Stomach (tissue), 9 donors: Measurements from ENCODE around the gene GALNT2. TPM values are rescaled to one million over a fixed set of nuclear protein-coding genes. Genes with fewer than 3 reads are reported as not detected.
A peak's percentile ranks its signal among the peaks of the same experiment; 100 is the strongest.

ENCODE experiments used
- DNase-seq, 2 donors: peaks; one replicate each; pipeline versions ENCODE4 v3.0.0 to v3.0.0-alpha.2; 2013 to 2019
- H3K27ac ChIP-seq, 5 donors: fragments of 200-600 bp in 4 of 5; sonication (generic) in 4 of 5; one replicate each; pipeline ENCODE4 v1.5.1; 2013 to 2019; ENCODE audit warnings: mild to moderate bottlenecking in 1 of 5, moderate library complexity in 1 of 5
- H3K27me3 ChIP-seq, 3 donors: fragments of 200-600 bp; sonication (generic); one replicate each; pipeline ENCODE4 v1.5.1; 2017 to 2019; ENCODE audit warnings: mixed run types in 1 of 3
- H3K36me3 ChIP-seq, 4 donors: fragments of 200-600 bp; sonication (generic); 1 replicate in 3 of 4; 2 replicates in 1 of 4; pipeline ENCODE4 v1.5.1; 2016 to 2019
- H3K4me1 ChIP-seq, 4 donors: fragments of 200-600 bp; sonication (generic); one replicate each; pipeline ENCODE4 v1.5.1; 2016 to 2019
- H3K4me3 ChIP-seq, 4 donors: fragments of 200-600 bp; sonication (generic) in 3 of 4; one replicate each; pipeline ENCODE4 v1.5.1; 2016 to 2019; ENCODE audit warnings: mild to moderate bottlenecking in 1 of 4
- H3K9me3 ChIP-seq, 4 donors: fragments of 200-600 bp; sonication (generic); one replicate each; pipeline ENCODE4 v1.5.1; 2016 to 2019
- EP300 ChIP-seq: sonication (generic); formaldehyde crosslinking; IDR thresholded peaks from one replicate; pipeline ENCODE4 v1.6.1; 2017; ENCODE audit warnings: antibody characterized with exemption
- POLR2A ChIP-seq, 4 donors: fragments of 450-650 bp; IDR thresholded peaks; one replicate each; pipeline ENCODE4 v1.6.1; 2016; ENCODE audit warnings: antibody characterized with exemption in 4 of 4, control low read depth in 2 of 4, mild to moderate bottlenecking in 1 of 4, moderate library complexity in 1 of 4
- POLR2AphosphoS5 ChIP-seq, 3 donors: sonication (generic); formaldehyde crosslinking; IDR thresholded peaks; one replicate each; pipeline ENCODE4 v1.6.1; 2016; ENCODE audit warnings: antibody characterized with exemption in 3 of 3
- WGBS, 5 donors: extraction: QIAGEN DNeasy Blood & Tissue Kit in 3 of 5; methylation state at CpG; one replicate each; pipeline versions ENCODE4 v1.1.5 to v1.1.7; 2013 to 2018; 5-methylcytosine and 5-hydroxymethylcytosine counted together
- intact Hi-C: fragments of 100-400 bp; cut with DNase I; formaldehyde crosslinking; loops from one replicate; pipeline ENCODE4 v1.15.1; 2023; ENCODE audit warnings: low total_unique reads
- polyA plus RNA-seq, 3 donors: library from polyadenylated mRNA; stranded (reverse); fragments of 200-250 nt; gene quantifications; one replicate each; pipeline ENCODE4 v1.2.3, GENCODE V29; 2013
- total RNA-seq, 5 donors: library from RNA; depleted of rRNA; stranded (reverse); fragments of >200 nt; gene quantifications; one replicate each; pipeline versions ENCODE4 v1.1.0 to v1.2.3, GENCODE V29; 2014 to 2016
- TF ChIP-seq, protein P1 (sequence below), 7 experiments: fragments of 450-650 bp in 4 of 7; fragments of 200-600 bp in 3 of 7; sonication (generic) in 3 of 7; IDR thresholded peaks; one replicate each; pipeline ENCODE4 v1.5.1; 2016 to 2019; ENCODE audit warnings: antibody characterized with exemption in 7 of 7, control low read depth in 2 of 7, mild to moderate bottlenecking in 1 of 7
- donor health status: healthy with polysubstance abuse.
- donor health status: Bipolar disorder and iron deficiency.
- donor health status: healthy.

GALNT2 gene
- total and polyA plus RNA-seq, 8 donors = 5.5 to 101 (median 43.1) TPM

DNA sequence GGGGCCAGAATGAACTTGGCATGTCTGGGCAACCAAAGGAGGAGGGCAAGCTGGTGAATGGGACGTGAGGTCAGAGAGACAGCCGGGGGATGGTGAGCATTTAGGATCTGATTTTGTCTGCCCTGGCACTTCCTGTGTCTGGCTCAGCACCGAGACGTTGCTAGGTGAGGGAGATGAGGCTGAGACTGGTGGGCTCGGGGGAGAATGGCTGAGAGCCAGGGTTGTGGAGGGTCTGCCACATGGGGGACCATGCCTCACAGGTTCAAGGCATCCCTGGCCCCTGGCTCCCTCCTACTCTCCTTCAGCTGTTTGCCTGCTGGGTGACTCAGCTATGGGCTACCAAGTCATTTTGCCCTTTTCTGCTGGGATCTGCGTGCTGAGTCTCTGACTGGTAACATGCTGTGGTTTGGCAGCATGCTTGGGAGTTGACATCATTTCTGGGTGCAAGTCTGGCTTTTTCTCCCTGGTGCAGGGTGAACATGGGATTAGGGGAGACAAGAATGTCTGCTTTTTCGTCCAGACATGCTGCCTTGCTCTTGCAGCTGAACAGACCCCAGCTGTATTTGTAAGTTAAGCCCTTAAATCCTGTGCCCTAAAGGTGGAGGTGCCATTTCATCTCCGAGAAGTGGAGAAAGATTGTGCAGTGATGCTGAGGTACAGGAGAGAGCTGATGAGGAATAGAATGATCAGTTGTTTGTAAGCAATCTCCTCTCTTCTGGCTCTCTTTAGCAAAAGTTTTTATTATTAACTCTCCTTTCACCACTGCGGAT is 17.6 kb downstream of the GALNT2 start:
- Histone ChIP-seq H3K4me1 (peaks cover 13 to 84% (median 52%) of the 10 kb centered on the region in 4 donors), H3K36me3 (peaks cover 0 to 5% (median 4%) of the 10 kb centered on the region in 4 donors), H3K4me3 (no peak overlapping the region), H3K27ac (peak overlapping the region in 4 of 5 donors; percentile 56 to 85 (median 70)), H3K27me3 (no peaks in the 10 kb centered on the region), H3K9me3 (no peaks in the 10 kb centered on the region)
- intact Hi-C loops = loop anchor here (10.0 kb wide), 1 partner anchor 190 kb away; no protein-coding TSS in a partner anchor
- peak; percentile 34 to 66 for DNase-seq
- WGBS, 5 donors = 45 to 67% (median 52%) methylated on average over 9 of the region's 9 CpGs
- TF ChIP-seq POLR2A (IDR thresholded peaks at IDR 0.05) = no peak
- TF ChIP-seq POLR2AphosphoS5 (IDR thresholded peaks at IDR 0.05) = peak in 1 of 3 donors; percentile 86
- TF ChIP-seq, protein P1, sequence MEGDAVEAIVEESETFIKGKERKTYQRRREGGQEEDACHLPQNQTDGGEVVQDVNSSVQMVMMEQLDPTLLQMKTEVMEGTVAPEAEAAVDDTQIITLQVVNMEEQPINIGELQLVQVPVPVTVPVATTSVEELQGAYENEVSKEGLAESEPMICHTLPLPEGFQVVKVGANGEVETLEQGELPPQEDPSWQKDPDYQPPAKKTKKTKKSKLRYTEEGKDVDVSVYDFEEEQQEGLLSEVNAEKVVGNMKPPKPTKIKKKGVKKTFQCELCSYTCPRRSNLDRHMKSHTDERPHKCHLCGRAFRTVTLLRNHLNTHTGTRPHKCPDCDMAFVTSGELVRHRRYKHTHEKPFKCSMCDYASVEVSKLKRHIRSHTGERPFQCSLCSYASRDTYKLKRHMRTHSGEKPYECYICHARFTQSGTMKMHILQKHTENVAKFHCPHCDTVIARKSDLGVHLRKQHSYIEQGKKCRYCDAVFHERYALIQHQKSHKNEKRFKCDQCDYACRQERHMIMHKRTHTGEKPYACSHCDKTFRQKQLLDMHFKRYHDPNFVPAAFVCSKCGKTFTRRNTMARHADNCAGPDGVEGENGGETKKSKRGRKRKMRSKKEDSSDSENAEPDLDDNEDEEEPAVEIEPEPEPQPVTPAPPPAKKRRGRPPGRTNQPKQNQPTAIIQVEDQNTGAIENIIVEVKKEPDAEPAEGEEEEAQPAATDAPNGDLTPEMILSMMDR (IDR thresholded peaks at IDR 0.05) = no peak

DNA sequence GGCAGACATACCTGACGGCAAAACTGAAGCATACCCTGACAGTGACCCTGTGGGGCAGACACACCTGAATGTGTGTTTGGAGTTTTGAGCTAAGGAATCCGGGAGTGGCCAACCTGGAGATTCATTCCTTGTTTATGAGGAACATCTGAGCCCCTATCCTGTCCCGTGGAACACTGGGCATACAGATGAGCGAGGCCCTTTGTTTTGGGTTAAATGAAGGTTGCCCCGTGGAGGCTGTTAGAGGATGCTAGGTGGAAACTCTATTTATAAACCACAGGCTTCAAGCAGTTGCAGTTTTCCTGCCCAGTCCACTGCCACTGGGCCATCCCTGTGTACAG is 18.1 kb downstream of the GALNT2 start:
- 80 to 90% (median 85%) methylated on average over 5 of the region's 5 CpGs for WGBS, 5 donors
- no peak for TF ChIP-seq EP300
- no peak for TF ChIP-seq POLR2A (IDR thresholded peaks at IDR 0.05)
- TF ChIP-seq POLR2AphosphoS5 (IDR thresholded peaks at IDR 0.05) = no peak
- TF ChIP-seq, protein P1 (IDR thresholded peaks at IDR 0.05) = no peak
- H3K9me3 ChIP-seq = no peaks in the 10 kb centered on the region

DNA sequence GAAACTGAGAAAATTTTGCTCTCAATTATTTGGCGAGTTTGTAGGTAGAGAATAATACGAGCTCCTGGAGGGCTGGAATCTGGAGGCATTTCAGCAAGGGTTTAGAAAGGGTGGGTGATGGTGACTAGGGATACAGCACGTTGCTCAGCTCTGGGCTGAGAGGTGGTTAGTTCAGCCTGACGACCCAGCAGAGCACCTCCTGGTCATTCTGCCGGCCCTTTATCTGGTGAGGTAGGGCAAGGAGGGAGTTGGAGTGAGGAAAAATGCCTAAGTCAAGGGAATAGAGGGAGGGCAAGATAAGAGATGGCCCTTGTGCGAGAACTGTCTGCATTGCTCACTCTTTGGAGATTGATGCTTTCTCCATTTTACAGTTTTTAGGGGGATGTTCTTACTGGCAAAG is 19.1 kb downstream of the GALNT2 start:
- Histone ChIP-seq H3K4me3 (no peak overlapping the region), H3K27ac (peak overlapping the region in 4 of 5 donors; percentile 5 to 85 (median 70)), H3K9me3 (no peaks in the 10 kb centered on the region), H3K36me3 (peaks cover 0 to 10% (median 7%) of the 10 kb centered on the region in 4 donors), H3K4me1 (peaks cover 17 to 83% (median 56%) of the 10 kb centered on the region in 4 donors), H3K27me3 (no peaks in the 10 kb centered on the region)
- intact Hi-C loops = loop anchor here (10.0 kb wide), 1 partner anchor 189 kb away; no protein-coding TSS in a partner anchor
- DNase-seq = no peak
- TF ChIP-seq, protein P1 (IDR thresholded peaks at IDR 0.05) = no peak
- TF ChIP-seq POLR2AphosphoS5 (IDR thresholded peaks at IDR 0.05) (no peak), EP300 (no peak), POLR2A (IDR thresholded peaks at IDR 0.05) (no peak)
- 52 to 69% (median 61%) methylated on average over 6 of the region's 6 CpGs for WGBS, 5 donors

More for the DNA sequence above, 18.1 kb downstream of the GALNT2 start:
- Histone ChIP-seq H3K27me3 (no peaks in the 10 kb centered on the region), H3K36me3 (peaks cover 0 to 10% (median 7%) of the 10 kb centered on the region in 4 donors), H3K4me1 (peaks cover 14 to 84% (median 55%) of the 10 kb centered on the region in 4 donors), H3K4me3 (no peak overlapping the region), H3K27ac (peak overlapping the region in 4 of 5 donors; percentile 56 to 85 (median 70))
- intact Hi-C loops = loop anchor here (10.0 kb wide), 1 partner anchor 190 kb away; no protein-coding TSS in a partner anchor
- no peak for DNase-seq

DNA sequence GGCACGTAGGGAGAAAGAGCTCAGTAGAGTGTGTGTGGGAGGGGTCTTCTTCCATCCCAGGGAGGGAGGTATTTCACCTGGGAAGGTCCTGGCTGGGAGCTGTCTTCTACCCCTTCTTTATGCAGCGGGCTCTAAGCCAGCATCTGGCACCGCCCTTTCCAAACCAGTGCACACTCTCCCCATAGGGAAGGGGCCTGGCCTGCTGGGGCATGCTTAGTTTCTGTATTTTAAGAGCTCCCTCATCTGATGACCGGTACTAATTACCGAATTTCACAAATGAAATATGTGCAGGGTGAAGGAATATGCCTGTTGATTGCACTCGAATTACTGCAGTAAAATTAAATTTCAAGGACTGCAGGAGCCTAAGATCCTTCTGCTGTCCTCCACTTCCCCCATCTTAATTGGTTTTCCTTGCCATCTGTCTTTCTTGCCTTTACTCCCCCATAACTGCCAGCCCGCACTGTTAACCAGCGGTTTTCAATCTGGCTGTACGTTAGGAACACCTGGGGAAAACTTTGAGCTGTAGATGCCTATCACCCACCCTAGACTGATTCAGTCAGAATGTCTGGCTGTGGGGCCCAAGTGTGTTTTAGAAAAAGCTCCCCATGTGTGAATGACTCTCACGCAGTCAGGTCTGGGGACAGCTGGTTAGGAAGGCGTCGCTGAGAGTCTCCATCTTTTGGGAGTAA is 20.1 kb downstream of the GALNT2 start:
- H3K36me3 ChIP-seq = peaks cover 0 to 13% (median 9%) of the 10 kb centered on the region in 4 donors
- intact Hi-C loops = loop anchor here (10.0 kb wide), 1 partner anchor 188 kb away; no protein-coding TSS in a partner anchor
- no peaks in the 10 kb centered on the region for H3K27me3 ChIP-seq
- H3K4me1 ChIP-seq = peaks cover 17 to 75% (median 55%) of the 10 kb centered on the region in 4 donors
- TF ChIP-seq EP300 (no peak), POLR2A (IDR thresholded peaks at IDR 0.05) (no peak), POLR2AphosphoS5 (IDR thresholded peaks at IDR 0.05) (no peak)
- TF ChIP-seq, protein P1 (IDR thresholded peaks at IDR 0.05) = no peak
- H3K4me3 ChIP-seq = no peak overlapping the region
- H3K9me3 ChIP-seq = no peaks in the 10 kb centered on the region
- 78 to 87% (median 82%) methylated on average over 12 of the region's 12 CpGs for WGBS, 5 donors
- H3K27ac ChIP-seq = peak overlapping the region in 2 of 5 donors; percentile 80 to 85
- no peak for DNase-seq
